ENCODE measurements around the gene MEAK7. TPM values are rescaled to one million over a fixed set of nuclear protein-coding genes. Genes with fewer than 3 reads are reported as not detected.

Gene MEAK7
- total RNA-seq, 1 experiment from 2014 or later, result 21.5 TPM

DNA sequence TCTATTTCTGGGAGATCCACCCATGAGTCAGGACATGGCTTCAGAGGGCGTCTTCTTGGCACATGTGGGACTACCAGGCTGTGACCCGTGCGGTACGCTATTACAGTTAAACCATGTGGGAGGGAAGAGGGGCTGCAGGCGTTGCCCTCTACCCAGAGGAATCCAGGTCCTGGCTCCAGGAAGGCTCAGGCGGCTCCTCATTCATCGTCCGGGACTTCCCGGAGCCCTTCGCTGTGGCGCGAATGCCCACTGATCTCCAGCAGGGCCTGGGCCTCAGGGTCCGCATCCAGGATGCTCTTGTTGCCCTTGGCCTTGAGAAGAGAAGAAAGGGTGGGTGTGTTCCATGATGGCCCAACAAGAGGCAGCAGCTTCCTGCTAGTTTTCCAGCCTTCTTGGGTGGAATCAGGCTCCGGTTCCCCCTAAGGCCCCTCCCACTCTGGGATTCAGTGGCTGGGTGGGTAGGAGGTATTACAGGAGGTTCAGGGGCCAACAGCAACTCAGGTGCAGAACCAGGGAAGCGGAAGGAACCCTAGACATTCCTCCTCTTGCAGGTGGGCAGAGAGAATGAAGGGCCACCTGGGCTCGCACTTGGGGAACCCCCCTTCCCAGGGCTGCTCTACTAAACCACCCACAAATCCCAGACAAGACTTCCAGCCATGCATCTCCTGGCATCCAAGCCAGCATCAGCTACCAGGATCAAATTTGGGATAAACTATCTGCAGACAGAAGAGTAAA, 24.6 kb downstream of the MEAK7 start:
- Histone ChIP-seq H3K27ac (ENCODE audit: insufficient read length, low read depth, low read length) (no peak overlapping the region), H3K56ac (ENCODE audit: insufficient read length, low read depth, low read length) (no peak overlapping the region), H2BK20ac (ENCODE audit: low read depth, low read length, poor library complexity, severe bottlenecking) (no peak overlapping the region), H3K18ac (ENCODE audit: insufficient read length, low read depth, low read length) (no peak overlapping the region), H2BK120ac (ENCODE audit: low read depth, low read length, poor library complexity, severe bottlenecking) (no peak overlapping the region), H3K27me3 (ENCODE audit: insufficient read depth, low read length) (no peaks in the 10 kb centered on the region), H4K91ac (ENCODE audit: insufficient read length, low read depth, low read length) (no peak overlapping the region), H2BK15ac (ENCODE audit: low read depth, low read length) (no peak overlapping the region), H3K14ac (ENCODE audit: insufficient read depth, low read length) (no peak overlapping the region; the same call in 1 of the 2 replicates), H3K79me1 (ENCODE audit: insufficient read depth, low read depth, low read length, poor library complexity, severe bottlenecking) (no peaks in the 10 kb centered on the region), H4K8ac (replicated peaks; ENCODE audit: insufficient read length, low read depth, low read length) (no peak overlapping the region), H3K4ac (ENCODE audit: low read depth, low read length) (no peak overlapping the region), H3K4me1 (ENCODE audit: insufficient read depth, low read length) (no peaks in the 10 kb centered on the region), H3K9me3 (ENCODE audit: control insufficient read depth, low read depth, low read length) (no peaks in the 10 kb centered on the region), H3K79me2 (ENCODE audit: insufficient read depth, low read length) (no peaks in the 10 kb centered on the region), H2AFZ (ENCODE audit: low read length) (no peak overlapping the region), H4K5ac (ENCODE audit: insufficient read length, low read depth, low read length) (no peak overlapping the region), H2BK5ac (ENCODE audit: insufficient read length, low read length) (no peak overlapping the region), H3K23ac (ENCODE audit: insufficient read length, low read depth, low read length) (no peak overlapping the region), H3T11ph (ENCODE audit: low read length) (no peak overlapping the region), H2BK12ac (ENCODE audit: insufficient read length, low read depth, low read length) (no peak overlapping the region), H3K9ac (ENCODE audit: extremely low read depth, insufficient read length, low read length) (no peak overlapping the region), H3K23me2 (ENCODE audit: insufficient read length, low read depth, low read length, poor library complexity, severe bottlenecking) (no peaks in the 10 kb centered on the region), H4K20me1 (ENCODE audit: control insufficient read depth, insufficient read depth, insufficient read length) (peaks cover 3% of the 10 kb centered on the region), H2AK5ac (ENCODE audit: insufficient read length, low read length) (no peak overlapping the region), H3K4me2 (ENCODE audit: insufficient read depth, insufficient read length, low read length) (no peak overlapping the region)
- no peak for DNase-seq
- H3K9me3 Mint-ChIP-seq, result peaks cover 11% of the 10 kb centered on the region in 2 experiments
- no peaks in the 10 kb centered on the region; the same call in 1 of the 2 replicates for H3K27me3 Mint-ChIP-seq (ENCODE audit: low read depth)
- no peak overlapping the region for H3K4me3 Mint-ChIP-seq
- no CpG with 5 or more reads among the region's 16 CpGs for WGBS (ENCODE audit: extremely low coverage, insufficient read length, low lambda C conversion rate)
- peaks cover 9 to 30% (median 24%) of the 10 kb centered on the region in 3 experiments for H3K36me3 Mint-ChIP-seq (ENCODE audit: insufficient read depth in 1 of 3, low read depth in 3 of 3)
- no peaks in the 10 kb centered on the region for H3K4me1 Mint-ChIP-seq
- no peak overlapping the region for H3K27ac Mint-ChIP-seq
- no peak for TF ChIP-seq CTCF (conservative IDR thresholded peaks at IDR 0.05)
